CD4-positive, alpha-beta T cell treated with Interleukin-4 for 1 hour (primary cell): ENCODE measurements around the gene EZH1.
"Not testable (repeated sequence)": the region's sequence is repeated elsewhere in the genome, so short reads cannot be mapped to it uniquely, and the experiment has no call there.

Experiments
- DNase-seq, 2 donors: peaks; one replicate each; pipeline ENCODE4 v3.0.0-alpha.2; 2020 to 2022

The EZH1 gene

DNA sequence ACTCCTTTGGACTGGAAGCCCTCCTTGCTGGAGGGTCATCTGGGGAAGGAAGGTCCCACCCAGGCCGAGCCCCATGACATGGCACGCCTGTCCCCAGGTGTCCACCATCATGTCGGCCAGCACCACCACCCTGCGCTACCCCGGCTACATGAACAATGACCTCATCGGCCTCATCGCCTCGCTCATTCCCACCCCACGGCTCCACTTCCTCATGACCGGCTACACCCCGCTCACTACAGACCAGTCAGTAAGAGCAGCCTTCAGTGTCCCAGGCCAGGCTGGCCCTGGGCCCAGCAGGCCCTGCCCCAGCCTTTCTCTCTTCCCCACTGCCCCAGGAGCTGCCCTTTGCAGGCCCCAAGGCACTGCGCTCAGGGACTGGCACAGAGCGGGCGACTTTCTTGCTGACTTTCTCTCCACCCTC, 79.2 kb downstream of the EZH1 start:
- no peak for DNase-seq

DNA sequence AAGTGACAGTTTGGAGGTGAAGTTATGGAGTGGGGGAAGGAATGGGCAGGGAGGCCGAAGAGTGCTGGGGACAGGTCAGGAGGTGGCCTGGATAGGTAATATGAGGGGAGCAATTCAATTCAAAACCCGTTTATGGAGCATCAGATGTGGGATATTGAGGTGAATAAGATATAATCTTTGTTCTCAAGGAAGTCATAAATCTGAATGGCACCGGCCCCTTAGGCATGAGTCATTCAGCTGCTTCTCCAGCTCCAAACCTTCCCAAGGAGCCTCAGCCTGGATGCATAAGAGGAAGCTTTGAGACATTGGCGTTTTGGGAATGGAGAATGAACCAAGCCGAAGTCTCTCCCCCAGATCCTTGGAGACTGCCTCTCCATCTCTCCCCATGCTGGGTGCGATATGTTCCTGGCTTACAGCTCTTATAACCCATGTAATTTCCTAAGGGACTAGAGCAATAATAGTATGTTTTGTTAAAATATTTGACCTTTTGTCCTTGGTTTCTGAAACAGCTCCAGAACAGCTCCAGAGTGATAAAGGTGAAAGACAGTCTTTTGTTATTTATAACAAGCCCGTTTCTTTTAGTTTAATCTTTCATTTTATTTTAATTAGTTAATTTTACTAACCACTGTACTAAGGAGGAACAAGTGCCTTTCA, 84.0 kb downstream of the EZH1 start:
- no peak for DNase-seq

DNA sequence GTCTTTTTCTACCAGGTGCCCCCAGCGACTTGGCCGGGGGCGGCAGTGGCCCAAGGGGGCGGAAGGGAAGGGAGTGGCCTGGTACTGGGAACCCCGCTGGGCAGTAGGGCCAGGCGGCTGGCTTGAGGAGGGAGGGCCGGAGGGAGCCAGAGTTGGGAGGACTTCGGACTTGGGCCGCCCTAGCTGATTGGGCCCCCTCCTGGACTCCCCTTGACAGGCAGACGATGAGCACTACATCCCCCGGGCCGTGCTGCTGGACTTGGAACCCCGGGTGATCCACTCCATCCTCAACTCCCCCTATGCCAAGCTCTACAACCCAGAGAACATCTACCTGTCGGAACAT, 84.9 kb downstream of the EZH1 start:
- not testable (repeated sequence) for DNase-seq

DNA sequence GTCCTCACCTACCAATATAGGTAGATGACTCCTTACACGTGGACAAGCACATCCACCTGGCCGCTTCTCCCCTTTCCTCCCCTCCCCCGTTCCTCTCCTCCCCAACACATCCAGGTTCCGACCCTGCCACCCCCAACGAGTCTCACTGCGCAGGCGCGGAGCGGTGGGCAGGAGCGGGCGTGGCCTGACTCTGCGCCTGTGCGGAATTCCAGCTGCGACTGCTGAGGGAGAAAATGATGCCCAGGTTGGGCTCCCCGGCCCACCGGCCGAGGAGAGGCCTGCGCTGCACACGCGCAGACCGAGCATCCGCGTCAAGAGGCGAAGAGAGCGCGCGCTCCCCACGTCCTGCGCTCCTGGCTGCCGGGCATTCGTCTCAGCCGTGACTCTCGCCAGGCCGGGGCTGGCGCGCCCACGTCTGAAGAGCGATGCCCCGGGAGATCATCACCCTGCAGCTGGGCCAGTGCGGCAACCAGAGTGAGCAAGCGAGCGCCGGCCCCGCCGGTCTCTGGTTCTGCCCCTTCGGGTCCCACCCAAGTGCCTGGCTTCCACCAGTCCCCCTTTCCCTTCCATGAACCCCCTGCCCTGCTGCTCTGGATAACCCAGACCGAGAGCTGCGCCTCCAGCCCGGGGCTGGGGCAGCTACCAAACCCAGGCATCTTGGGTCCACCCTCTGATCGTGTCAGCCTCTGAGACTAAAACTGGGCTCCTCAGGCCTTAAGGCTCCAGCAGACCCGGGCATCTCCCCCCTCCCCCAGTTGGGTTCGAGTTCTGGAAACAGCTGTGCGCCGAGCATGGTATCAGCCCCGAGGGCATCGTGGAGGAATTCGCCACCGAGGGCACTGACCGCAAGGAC, 85.5 kb downstream of the EZH1 start, which contains the start of gene TUBG2:
Gene TUBG2 (plus strand): TSS at position 206 of the 853 bp plus-strand sequence. CDS start 220 bp downstream, at position 426.
- DNase-seq = peak; percentile 74 to 82

DNA sequence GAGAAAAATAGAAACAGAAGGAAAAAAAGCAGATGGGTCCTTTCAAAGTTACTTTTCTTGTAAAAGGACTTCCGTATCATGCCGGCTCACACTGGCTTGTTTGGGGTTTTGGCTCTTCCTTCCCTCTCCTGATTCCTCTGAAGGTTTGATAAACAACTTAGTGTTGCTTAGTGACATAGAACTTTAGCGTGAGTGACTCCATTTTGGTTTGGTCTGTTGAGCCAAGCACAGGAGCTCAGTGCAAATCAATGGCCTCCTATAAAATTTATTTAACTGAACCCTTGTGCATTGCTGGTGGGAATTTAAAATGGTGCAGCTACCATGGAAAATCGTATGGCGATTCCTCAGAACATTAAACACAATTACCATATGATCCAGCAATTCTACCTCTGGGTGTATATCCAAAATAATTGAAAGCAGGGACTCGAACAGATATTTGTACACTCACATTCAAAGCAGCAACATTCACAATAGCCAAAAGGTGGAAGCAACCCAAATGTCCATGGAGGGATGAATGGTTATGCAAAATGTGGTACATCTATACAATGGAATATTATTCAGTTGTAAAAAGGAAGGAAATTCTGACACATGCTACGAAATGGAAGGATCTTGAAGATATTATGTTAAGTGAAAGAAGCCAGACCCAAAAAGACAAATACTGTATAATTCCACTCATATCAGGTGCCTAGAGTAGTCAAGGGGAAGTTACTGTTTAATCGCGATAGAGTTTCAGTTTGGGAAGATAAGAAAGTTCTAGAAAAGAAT, 86.8 kb downstream of the EZH1 start:
- DNase-seq = no peak

DNA sequence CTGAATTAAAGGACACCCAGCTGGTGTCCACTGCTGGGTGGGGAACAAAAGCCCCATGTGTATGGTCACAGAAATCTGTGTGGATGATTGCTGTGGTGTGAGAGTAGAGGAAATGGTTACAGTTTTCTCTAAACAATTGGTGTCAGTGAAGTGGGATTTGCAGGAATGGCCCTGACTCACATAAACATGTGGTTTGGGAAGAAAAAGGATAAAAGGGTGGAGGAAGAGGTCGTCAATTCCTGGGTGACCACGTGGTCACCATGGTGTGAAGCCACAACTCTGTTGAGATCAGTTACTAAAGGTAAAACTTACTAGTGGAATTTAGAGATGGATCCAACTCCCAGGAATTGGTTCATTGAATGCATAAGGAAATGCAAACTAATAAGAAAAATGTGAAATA, 89.3 kb downstream of the EZH1 start:
- DNase-seq = no peak

DNA sequence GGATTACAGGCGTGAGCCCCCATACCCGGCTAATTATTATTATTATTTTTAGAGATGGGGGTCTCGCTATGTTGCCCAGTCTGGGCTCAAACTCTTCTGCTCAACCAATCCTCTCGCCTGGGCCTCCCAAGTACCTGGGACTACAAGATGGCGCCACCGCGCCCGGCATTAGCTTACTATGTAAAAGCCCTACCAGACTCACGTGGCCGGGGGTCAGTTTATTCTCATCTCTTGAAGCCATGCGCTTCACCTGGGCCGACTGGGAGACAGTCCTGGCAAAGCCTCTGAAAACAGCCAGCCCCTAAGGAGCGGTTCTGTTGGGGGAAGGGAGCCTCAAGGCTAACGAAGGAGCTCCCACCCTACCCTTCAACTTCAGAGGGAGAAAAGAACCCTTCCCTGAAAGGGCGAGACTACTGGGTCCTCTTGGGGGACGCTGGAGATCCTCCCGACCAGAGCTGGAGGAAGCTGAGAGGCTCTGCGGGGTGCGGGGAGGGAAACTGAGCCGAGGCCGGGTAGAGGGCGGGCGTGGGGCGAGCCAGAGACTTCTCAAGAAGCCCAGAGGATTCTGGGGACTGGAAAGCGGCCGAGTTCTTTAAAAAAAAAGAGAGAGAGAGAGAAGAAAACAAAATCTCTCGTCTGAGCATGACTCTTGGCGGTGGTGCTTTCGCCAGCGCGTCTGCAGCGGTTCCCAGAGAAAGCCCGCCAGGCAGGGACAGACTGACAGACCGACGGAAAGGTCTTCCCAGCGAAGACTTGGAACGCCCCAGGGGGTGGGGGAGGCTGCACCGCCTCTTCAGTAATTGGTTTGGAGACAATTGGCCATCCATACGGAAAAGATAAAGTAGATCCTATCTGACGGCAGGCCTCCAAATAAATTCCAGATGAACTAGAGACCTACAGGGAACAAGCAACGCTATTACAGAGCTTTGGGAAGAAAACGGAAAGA, 91.4 kb downstream of the EZH1 start:
- no peak for DNase-seq

DNA sequence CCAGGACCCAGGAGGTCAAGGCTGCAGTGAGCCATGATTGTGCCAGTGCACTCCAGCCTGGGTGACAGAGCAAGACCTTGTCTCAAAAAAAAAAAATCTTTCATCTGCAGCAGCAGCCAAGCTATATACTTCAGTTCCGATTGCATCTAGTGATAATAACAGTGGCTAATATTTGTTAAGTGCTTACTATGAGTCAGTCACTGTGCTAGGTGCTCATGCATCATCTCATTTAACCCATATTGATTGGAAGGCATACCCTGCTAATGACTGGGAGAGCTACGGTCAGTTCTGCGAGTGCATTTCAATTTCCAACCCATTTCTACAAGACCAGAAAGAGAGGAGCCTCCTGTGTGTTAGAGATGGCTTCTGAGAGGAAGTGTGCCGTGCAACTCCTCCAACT, 93.4 kb downstream of the EZH1 start:
- no peak for DNase-seq
